ENCODE data around the gene CYP4A22.

Gene CYP4A22

GRCh38 chr1:47160716-47161115 lies 23.5 kb downstream of the CYP4A22 start:
- no peak for TF ChIP-seq CTCF (IDR thresholded peaks at IDR 0.05; ENCODE audit: insufficient read depth, missing control alignments)
- DNase-seq (ENCODE audit: insufficient read length, low spot score) (no peak), FAIRE-seq (no peak)

DNA sequence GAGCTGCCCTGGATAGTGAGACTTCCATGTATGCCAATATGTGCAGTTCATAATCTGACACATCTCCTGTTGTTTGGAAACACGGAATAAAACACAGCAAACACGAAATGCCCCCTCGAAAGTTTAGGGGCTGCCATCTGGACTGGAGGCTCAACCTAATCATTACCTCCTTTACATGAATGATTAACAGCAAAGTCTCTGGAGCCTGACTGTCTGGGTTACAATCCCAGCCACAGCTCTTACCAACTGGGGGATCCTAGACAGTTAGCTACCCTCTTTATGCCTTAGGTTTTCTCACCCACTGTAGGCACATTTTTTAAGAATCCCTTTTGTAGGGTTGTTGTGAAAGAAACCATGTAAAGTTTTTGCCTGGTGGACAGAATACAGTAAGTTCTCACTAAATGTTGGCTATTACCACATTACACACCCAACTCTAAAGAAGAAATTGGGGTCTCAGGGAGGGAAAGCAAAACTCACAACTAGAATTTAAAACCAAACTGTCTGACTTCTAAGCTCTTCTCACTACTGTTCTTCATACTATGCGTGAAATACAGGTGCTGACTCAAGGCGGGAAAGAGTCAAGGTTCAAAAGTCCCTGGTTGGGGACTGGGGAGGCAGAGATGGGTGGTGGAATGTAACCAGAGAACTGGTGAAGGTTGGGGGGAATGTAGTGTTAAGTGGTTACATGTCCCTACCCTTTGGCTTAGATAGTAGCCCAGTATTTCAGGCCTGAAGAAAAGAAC lies 24.2 kb downstream of the CYP4A22 start:
- DNase-seq (ENCODE audit: insufficient read length, low spot score) (no peak), FAIRE-seq (no peak)
- TF ChIP-seq CTCF (IDR thresholded peaks at IDR 0.05; ENCODE audit: insufficient read depth, missing control alignments), result no peak

DNA sequence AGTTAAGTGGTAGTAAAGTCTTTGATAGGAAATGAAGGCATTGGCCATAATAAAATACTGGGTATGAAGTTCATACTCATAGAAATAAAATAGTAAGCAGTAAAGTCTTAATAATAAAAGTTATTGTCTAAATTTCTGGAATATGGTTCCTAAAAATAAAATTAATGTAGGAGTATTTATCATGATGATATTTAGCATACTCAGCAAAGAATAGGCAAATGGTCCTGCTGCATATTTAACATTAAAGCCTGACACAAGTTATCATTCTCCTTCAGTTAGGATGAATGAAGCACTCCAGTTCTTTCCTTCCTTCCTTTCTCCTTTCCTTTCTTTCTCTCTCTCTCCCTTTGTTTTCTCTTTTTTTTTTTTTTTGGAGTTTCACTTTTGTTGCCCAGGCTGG lies 27.3 kb downstream of the CYP4A22 start:
- DNase-seq (ENCODE audit: insufficient read length, low spot score) (no peak), FAIRE-seq (no peak)
- no peak for TF ChIP-seq CTCF (IDR thresholded peaks at IDR 0.05; ENCODE audit: insufficient read depth, missing control alignments)

DNA sequence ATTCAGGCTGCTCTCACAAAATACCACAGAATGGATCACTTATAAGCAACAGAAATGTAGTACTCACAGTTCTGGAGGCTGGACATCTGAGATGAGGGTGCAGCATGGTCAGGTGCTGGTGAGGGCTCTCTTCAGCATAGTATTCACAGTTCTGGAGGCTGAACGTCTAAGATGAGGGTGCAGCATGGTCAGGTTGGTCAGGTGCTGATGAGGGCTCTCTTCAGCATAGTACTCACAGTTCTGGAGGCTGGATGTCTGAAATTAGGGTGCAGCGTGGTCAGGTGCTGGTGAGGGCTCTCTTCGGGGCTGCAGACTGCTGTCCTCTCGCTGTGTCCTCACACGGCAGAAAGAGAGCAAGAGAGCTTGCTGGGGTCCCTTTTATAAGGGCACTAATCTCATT lies 35.5 kb downstream of the CYP4A22 start:
- FAIRE-seq (no peak), DNase-seq (ENCODE audit: insufficient read length, low spot score) (no peak)
- TF ChIP-seq CTCF (IDR thresholded peaks at IDR 0.05; ENCODE audit: insufficient read depth, missing control alignments), result no peak

DNA sequence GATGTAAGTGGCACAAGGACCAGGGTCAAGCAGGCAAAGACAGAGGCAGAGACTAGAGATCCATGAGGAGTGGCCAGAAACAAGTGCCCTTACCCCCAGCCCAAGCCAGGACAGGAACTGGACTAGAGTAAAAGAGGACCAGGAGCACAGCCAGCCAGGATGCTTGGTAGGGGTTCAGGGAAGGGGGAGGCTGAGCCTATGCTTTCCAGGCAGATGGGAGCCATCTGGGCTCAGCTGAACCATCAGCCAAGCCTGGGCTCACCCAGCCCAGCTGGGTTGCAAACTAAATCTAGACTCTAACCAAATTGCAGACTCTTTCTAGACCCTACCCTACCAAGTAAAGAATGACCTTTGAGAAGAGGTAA lies 37.4 kb downstream of the CYP4A22 start:
- FAIRE-seq, result no peak
- TF ChIP-seq CTCF (IDR thresholded peaks at IDR 0.05; ENCODE audit: insufficient read depth, missing control alignments), result no peak
- no peak for DNase-seq (ENCODE audit: insufficient read length, low spot score)

DNA sequence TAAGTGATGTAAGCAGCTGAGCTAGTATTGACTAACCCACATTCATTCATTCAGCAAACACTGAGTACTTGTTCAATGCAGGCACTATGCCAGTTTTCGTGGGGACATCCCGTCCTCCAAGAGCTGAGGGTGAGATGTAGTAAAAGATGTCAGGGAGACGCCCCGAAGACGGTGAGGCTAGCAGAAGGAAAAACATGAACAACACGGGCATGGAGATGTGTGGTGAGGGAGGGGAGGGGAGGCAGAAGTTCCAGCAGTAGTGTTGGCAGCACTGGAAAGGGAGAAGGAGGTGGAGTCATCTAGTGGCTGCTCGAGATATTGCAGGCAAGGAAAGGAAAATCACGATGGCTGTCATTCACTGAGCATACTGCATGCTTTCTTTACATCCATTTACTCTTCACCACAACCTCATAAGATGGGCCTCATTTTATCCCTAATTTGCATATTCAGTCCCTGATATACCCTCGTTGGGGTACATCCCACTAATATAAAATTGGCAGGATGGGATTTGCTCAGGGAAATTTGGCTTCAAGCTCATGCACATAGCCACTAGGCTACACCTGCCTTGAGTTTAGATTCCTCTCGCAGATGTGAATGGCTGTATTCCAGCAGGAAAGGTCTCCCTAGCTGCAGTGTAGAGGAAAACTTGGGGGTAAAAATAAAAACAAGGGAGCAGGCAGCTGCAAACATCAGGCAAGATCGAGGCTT lies 38.1 kb downstream of the CYP4A22 start:
- no peak for DNase-seq (ENCODE audit: insufficient read length, low spot score)
- FAIRE-seq, result no peak
- TF ChIP-seq CTCF (IDR thresholded peaks at IDR 0.05; ENCODE audit: insufficient read depth, missing control alignments), result peak; percentile 86

DNA sequence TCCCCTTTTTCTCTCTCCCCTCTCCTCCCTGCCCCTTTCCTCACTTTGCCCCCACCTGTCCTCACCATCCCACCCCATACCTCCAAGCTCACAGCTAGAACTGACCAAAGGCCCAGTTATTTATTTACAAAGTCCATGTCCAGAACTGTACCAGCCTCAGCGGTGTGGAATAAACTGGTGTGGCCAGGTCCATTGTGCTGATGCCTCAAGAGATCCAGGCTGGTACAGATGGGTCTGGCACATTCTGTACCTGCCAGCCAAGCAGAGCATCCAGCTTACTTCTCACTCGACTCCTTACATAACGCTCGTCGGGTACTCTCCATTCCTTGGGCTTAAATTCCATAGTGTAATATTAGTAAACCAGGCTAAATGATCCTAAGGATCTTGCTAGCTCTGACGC lies 40.8 kb downstream of the CYP4A22 start:
- FAIRE-seq (no peak), DNase-seq (ENCODE audit: insufficient read length, low spot score) (no peak)
- no peak for TF ChIP-seq CTCF (IDR thresholded peaks at IDR 0.05; ENCODE audit: insufficient read depth, missing control alignments)
